GM10266 (cell line): Measurements from ENCODE around the gene RPL9.

Source experiments
- DNase-seq: peaks from one replicate; pipeline ENCODE4 v3.0.0; 2012; ENCODE audit errors: extremely low spot score
- CTCF ChIP-seq: IDR thresholded peaks from 2 replicates; pipeline ENCODE4 v1.5.1; 2012; ENCODE audit warnings: mild to moderate bottlenecking, low read depth; ENCODE audit not compliant: control insufficient read depth, insufficient read depth; ENCODE audit errors: missing control alignments

The RPL9 gene

DNA sequence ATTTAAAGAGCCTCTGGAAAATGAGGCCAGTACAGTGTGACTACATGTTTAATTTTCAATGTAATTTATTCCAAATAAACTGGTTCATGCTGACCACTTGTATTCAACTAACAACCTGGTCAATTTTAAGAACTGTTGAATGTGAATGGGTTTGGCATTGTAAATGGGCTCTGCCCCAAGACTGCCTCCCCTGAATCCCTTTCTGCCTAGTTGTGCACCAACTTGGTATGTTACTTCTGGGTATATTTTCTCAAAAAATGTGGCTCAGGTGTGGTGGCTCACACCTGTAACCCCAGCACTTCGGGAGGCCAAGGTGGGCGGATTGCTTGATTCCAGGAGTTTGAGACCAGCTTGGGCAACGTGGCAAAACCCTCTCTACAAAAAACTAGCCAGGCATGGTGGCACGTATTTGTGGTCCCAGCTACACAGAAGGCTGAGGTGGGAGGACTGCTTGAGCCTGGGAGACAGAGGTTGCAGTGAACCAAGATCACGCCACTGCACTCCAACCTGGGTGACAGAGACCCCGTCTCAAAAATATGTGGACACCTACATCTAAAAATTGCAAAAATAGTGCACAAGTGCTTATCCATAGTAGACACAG is 7.2 kb downstream of the RPL9 start:
- no peak for DNase-seq
- no peak for TF ChIP-seq CTCF

DNA sequence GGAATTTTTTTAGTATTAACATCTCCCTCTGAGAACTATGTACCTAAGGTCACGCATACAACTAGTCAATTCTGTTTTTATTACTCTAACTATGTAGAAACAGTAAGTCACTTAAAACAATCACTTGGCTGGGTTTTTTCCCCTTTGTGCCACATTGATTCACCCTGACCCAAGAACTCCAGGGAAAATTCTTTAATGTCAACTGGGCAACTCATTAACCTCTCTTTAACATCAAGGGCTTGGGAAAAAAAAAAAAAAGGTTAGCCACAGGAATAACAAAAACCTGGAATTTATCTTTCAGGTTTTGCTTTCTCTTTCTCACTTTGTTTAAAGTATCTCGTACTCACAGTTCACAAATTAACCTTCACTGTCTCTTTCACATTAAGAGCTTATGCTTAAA is 8.1 kb downstream of the RPL9 start:
- DNase-seq: no peak
- TF ChIP-seq CTCF: no peak

DNA sequence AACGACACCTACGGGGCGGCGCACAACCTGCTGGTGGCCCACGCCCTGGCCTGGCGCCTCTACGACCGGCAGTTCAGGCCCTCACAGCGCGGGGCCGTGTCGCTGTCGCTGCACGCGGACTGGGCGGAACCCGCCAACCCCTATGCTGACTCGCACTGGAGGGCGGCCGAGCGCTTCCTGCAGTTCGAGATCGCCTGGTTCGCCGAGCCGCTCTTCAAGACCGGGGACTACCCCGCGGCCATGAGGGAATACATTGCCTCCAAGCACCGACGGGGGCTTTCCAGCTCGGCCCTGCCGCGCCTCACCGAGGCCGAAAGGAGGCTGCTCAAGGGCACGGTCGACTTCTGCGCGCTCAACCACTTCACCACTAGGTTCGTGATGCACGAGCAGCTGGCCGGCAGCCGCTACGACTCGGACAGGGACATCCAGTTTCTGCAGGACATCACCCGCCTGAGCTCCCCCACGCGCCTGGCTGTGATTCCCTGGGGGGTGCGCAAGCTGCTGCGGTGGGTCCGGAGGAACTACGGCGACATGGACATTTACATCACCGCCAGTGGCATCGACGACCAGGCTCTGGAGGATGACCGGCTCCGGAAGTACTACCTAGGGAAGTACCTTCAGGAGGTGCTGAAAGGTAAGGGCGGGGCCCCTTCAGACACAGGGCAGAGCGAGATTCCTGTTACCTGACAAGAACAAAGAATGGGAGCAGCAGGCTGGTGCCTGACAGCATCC is 11.7 kb downstream of the RPL9 start:
- peak; percentile 65 for DNase-seq
- peak; percentile 53 for TF ChIP-seq CTCF

DNA sequence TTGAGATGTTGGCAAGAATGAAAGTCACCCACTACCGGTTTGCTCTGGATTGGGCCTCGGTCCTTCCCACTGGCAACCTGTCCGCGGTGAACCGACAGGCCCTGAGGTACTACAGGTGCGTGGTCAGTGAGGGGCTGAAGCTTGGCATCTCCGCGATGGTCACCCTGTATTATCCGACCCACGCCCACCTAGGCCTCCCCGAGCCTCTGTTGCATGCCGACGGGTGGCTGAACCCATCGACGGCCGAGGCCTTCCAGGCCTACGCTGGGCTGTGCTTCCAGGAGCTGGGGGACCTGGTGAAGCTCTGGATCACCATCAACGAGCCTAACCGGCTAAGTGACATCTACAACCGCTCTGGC is 12.3 kb downstream of the RPL9 start:
- DNase-seq: no peak
- no peak for TF ChIP-seq CTCF

- TF ChIP-seq CTCF: no peak
- DNase-seq: no peak
Observed at GRCh38 chr4:39442998-39443397, 15.7 kb downstream of the RPL9 start.

DNA sequence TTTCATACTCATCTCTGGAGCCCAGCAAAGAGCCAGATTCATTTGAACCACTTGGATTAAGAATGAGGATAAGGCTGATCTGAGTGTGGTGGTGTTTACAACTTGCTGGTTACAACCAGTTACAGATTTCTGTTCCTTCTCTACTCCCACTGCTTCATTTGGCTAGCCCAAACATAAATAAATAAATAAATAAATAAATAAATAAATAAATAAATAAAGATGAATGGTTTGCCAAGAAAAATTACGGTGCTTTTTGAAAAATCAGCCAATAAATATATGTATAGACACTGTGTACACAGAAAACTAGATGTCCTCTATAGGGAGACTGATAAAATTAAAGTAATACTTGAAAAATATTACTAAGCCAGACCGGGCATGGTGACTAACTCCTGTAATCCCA is 17.1 kb downstream of the RPL9 start:
- TF ChIP-seq CTCF: no peak
- no peak for DNase-seq

GRCh38 chr4:39435659-39436563 is 22.8 kb downstream of the RPL9 start:
- TF ChIP-seq CTCF: peak; percentile 8
- no peak for DNase-seq
